ENCODE results near the gene SCT. TPM values are rescaled to one million over a fixed set of nuclear protein-coding genes. Genes with fewer than 3 reads are reported as not detected.

Gene SCT
- total and polyA plus RNA-seq, 2 donors from 2014 or later: not detected

- intact Hi-C loops (cut with DNase I): no loop called here
- H3K4me3 ChIP-seq (ENCODE audit: low read length in 3 of 3): no peak overlapping the region
- DNase-seq: peak in 1 of 5 donors; percentile 43
- no peak for FAIRE-seq
- peaks cover 13% of the 10 kb centered on the region for H3K27me3 ChIP-seq (ENCODE audit: control insufficient read depth, insufficient read depth, low read length)
- H3K36me3 ChIP-seq (ENCODE audit: control insufficient read depth in 2 of 3, insufficient read depth in 3 of 3, low read length in 3 of 3): no peaks in the 10 kb centered on the region
- peaks cover 0 to 6% (median 0%) of the 10 kb centered on the region in 3 donors for H3K4me1 ChIP-seq (ENCODE audit: control insufficient read depth in 2 of 3, insufficient read depth in 2 of 3, low read depth in 1 of 3, low read length in 3 of 3)
- no peak overlapping the region for H3K27ac ChIP-seq (ENCODE audit: low read depth in 2 of 2, low read length in 2 of 2)
- no peaks in the 10 kb centered on the region for H3K9me3 ChIP-seq (ENCODE audit: control insufficient read depth in 2 of 3, insufficient read depth in 1 of 3, low read length in 3 of 3)
- TF ChIP-seq CTCF (IDR thresholded peaks at IDR 0.05; ENCODE audit: borderline replicate concordance, extremely low read depth, insufficient read depth): no peak
- no peak overlapping the region for H3K9ac ChIP-seq (ENCODE audit: low read length in 3 of 3)
Observed at GRCh38 chr11:635945-636510, 9.0 kb upstream of the SCT start.

- FAIRE-seq (no peak), DNase-seq (no peak)
- H3K36me3 ChIP-seq (ENCODE audit: control insufficient read depth in 2 of 3, insufficient read depth in 3 of 3, low read length in 3 of 3): no peaks in the 10 kb centered on the region
- intact Hi-C loops (cut with DNase I): no loop called here
- no peak overlapping the region for H3K9ac ChIP-seq (ENCODE audit: low read length in 3 of 3)
- H3K4me1 ChIP-seq (ENCODE audit: control insufficient read depth in 2 of 3, insufficient read depth in 2 of 3, low read depth in 1 of 3, low read length in 3 of 3): no peaks in the 10 kb centered on the region
- no peaks in the 10 kb centered on the region for H3K9me3 ChIP-seq (ENCODE audit: control insufficient read depth in 2 of 3, insufficient read depth in 1 of 3, low read length in 3 of 3)
- no peak overlapping the region for H3K4me3 ChIP-seq (ENCODE audit: low read length in 3 of 3)
- H3K27ac ChIP-seq (ENCODE audit: low read depth in 2 of 2, low read length in 2 of 2): no peak overlapping the region
- peaks cover 4% of the 10 kb centered on the region for H3K27me3 ChIP-seq (ENCODE audit: control insufficient read depth, insufficient read depth, low read length)
- TF ChIP-seq CTCF (IDR thresholded peaks at IDR 0.05; ENCODE audit: borderline replicate concordance, extremely low read depth, insufficient read depth): no peak
Observed at GRCh38 chr11:630871-631270, 3.9 kb upstream of the SCT start.

- no peak overlapping the region for H3K27ac ChIP-seq (ENCODE audit: low read depth in 2 of 2, low read length in 2 of 2)
- FAIRE-seq: no peak
- H3K9me3 ChIP-seq (ENCODE audit: control insufficient read depth in 2 of 3, insufficient read depth in 1 of 3, low read length in 3 of 3): no peaks in the 10 kb centered on the region
- H3K27me3 ChIP-seq (ENCODE audit: control insufficient read depth, insufficient read depth, low read length): peaks cover 4% of the 10 kb centered on the region
- DNase-seq: peak in 1 of 5 donors; percentile 53
- H3K4me3 ChIP-seq (ENCODE audit: low read length in 3 of 3): no peak overlapping the region
- intact Hi-C loops (cut with DNase I): no loop called here
- no peaks in the 10 kb centered on the region for H3K4me1 ChIP-seq (ENCODE audit: control insufficient read depth in 2 of 3, insufficient read depth in 2 of 3, low read depth in 1 of 3, low read length in 3 of 3)
- TF ChIP-seq CTCF (IDR thresholded peaks at IDR 0.05; ENCODE audit: borderline replicate concordance, extremely low read depth, insufficient read depth): no peak
- no peak overlapping the region for H3K9ac ChIP-seq (ENCODE audit: low read length in 3 of 3)
- H3K36me3 ChIP-seq (ENCODE audit: control insufficient read depth in 2 of 3, insufficient read depth in 3 of 3, low read length in 3 of 3): no peaks in the 10 kb centered on the region
Observed at GRCh38 chr11:629237-629583, 2.2 kb upstream of the SCT start.

- FAIRE-seq (no peak), DNase-seq (peak in 2 of 5 donors; percentile 55 to 65)
- no peak for TF ChIP-seq CTCF (IDR thresholded peaks at IDR 0.05; ENCODE audit: borderline replicate concordance, extremely low read depth, insufficient read depth)
- H3K4me3 ChIP-seq (ENCODE audit: low read length in 3 of 3): no peak overlapping the region
- H3K9me3 ChIP-seq (ENCODE audit: control insufficient read depth in 2 of 3, insufficient read depth in 1 of 3, low read length in 3 of 3): no peaks in the 10 kb centered on the region
- no peak overlapping the region for H3K9ac ChIP-seq (ENCODE audit: low read length in 3 of 3)
- H3K4me1 ChIP-seq (ENCODE audit: control insufficient read depth in 2 of 3, insufficient read depth in 2 of 3, low read depth in 1 of 3, low read length in 3 of 3): no peaks in the 10 kb centered on the region
- H3K27me3 ChIP-seq (ENCODE audit: control insufficient read depth, insufficient read depth, low read length): peaks cover 4% of the 10 kb centered on the region
- intact Hi-C loops (cut with DNase I): no loop called here
- H3K36me3 ChIP-seq (ENCODE audit: control insufficient read depth in 2 of 3, insufficient read depth in 3 of 3, low read length in 3 of 3): no peaks in the 10 kb centered on the region
- H3K27ac ChIP-seq (ENCODE audit: low read depth in 2 of 2, low read length in 2 of 2): no peak overlapping the region
Observed at GRCh38 chr11:628056-628455, 1.1 kb upstream of the SCT start.

Data from kidney (tissue), 14 donors.